SK-N-SH treated with all-trans-retinoic acid at 6 μM for 48 hours (cell line): ENCODE results near the gene ISY1.

Experiments
- ARNTL ChIP-seq: fragments of 450-650 bp; formaldehyde crosslinking; IDR thresholded peaks from 2 replicates; pipeline ENCODE4 v1.5.0; 2020; ENCODE audit warnings: low read depth, mild to moderate bottlenecking, moderate library complexity, borderline replicate concordance
- RARB ChIP-seq: fragments of 250-450 bp; sonication (Bioruptor Pico); IDR thresholded peaks from 2 replicates; pipeline ENCODE4 v1.8.0; 2021; ENCODE audit warnings: mild to moderate bottlenecking, moderate library complexity
- ZFP30 ChIP-seq: fragments of 450-650 bp; formaldehyde crosslinking; IDR thresholded peaks from 2 replicates; pipeline ENCODE4 v1.5.0; 2022; ENCODE audit warnings: mild to moderate bottlenecking, moderate library complexity
- TF ChIP-seq, protein P1 (sequence below): fragments of 250-450 bp; sonication (Bioruptor Pico); IDR thresholded peaks from 2 replicates; pipeline ENCODE4 v1.8.0; 2020; ENCODE audit warnings: mild to moderate bottlenecking, moderate library complexity, borderline replicate concordance

DNA sequence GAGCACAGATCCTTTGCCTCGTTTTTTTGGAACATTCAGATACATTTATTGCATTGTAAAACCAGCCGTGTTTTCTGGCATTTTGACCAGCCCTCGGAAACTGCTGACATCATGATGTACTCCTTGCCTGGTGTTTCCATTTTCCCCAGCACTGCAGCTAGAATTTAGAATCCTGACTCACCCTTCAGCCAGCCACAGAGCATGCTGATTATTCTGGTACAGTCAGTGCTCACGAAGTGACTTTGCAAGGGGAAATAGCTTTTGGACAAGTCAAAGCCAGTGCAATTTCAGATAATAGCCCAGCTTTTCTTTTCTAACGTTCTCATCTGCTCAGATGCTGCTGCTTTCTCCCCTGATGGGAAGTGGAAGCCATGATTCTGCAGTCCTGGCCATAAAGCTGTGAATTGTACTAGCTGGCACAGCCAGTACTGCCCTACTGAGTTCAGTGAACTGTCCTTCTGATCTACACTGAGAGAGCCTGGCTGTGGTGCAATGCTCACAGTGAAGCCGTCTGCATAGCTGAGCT, 34.9 kb upstream of the ISY1 start:
- TF ChIP-seq, protein P1, sequence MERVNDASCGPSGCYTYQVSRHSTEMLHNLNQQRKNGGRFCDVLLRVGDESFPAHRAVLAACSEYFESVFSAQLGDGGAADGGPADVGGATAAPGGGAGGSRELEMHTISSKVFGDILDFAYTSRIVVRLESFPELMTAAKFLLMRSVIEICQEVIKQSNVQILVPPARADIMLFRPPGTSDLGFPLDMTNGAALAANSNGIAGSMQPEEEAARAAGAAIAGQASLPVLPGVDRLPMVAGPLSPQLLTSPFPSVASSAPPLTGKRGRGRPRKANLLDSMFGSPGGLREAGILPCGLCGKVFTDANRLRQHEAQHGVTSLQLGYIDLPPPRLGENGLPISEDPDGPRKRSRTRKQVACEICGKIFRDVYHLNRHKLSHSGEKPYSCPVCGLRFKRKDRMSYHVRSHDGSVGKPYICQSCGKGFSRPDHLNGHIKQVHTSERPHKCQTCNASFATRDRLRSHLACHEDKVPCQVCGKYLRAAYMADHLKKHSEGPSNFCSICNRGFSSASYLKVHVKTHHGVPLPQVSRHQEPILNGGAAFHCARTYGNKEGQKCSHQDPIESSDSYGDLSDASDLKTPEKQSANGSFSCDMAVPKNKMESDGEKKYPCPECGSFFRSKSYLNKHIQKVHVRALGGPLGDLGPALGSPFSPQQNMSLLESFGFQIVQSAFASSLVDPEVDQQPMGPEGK (CRISPR knock-in tag) = no peak
- TF ChIP-seq ZFP30 (CRISPR knock-in tag) (0 out of 2 replicates have a peak, but pooled peaks have one; percentile 18), RARB (no peak), ARNTL (no peak)
